Glutamatergic neuron (in vitro differentiated cells): Measurements from ENCODE around the gene COL9A1. TPM values are rescaled to one million over a fixed set of nuclear protein-coding genes. Genes with fewer than 3 reads are reported as not detected.

Experiments used
- DNase-seq: peaks from one replicate; pipeline ENCODE4 v3.0.0; 2022
- H3K27ac Mint-ChIP-seq: one replicate; pipeline ENCODE4 v1.8.0; 2020; ENCODE audit warnings: mild to moderate bottlenecking, mixed read lengths, inconsistent platforms; ENCODE audit not compliant: unreplicated experiment
- H3K27me3 Mint-ChIP-seq: one replicate; pipeline ENCODE4 v1.8.0; 2020; ENCODE audit warnings: mild to moderate bottlenecking, moderate library complexity, mixed read lengths, inconsistent platforms; ENCODE audit not compliant: unreplicated experiment
- H3K36me3 Mint-ChIP-seq: one replicate; pipeline ENCODE4 v1.8.0; 2020; ENCODE audit warnings: mild to moderate bottlenecking, mixed read lengths, inconsistent platforms; ENCODE audit not compliant: unreplicated experiment
- H3K4me1 Mint-ChIP-seq: one replicate; pipeline ENCODE4 v1.8.0; 2020; ENCODE audit warnings: mild to moderate bottlenecking, low read depth, mixed read lengths, inconsistent platforms; ENCODE audit not compliant: unreplicated experiment
- H3K4me3 Mint-ChIP-seq: one replicate; pipeline ENCODE4 v1.8.0; 2020; ENCODE audit warnings: mild to moderate bottlenecking, mixed read lengths, inconsistent platforms; ENCODE audit not compliant: unreplicated experiment
- H3K9me3 Mint-ChIP-seq: one replicate; pipeline ENCODE4 v1.8.0; 2020; ENCODE audit warnings: mild to moderate bottlenecking, moderate library complexity, mixed read lengths, inconsistent platforms; ENCODE audit not compliant: unreplicated experiment
- CTCF ChIP-seq: fragments of 200-600 bp; sonication (generic); IDR thresholded peaks from one replicate; pipeline ENCODE4 v1.5.0; 2021; ENCODE audit not compliant: partially characterized antibody, unreplicated experiment
- total RNA-seq: library from RNA; stranded (reverse); fragmentation: NEBNext Ultra II Directional; extraction: Animal tissue kit (Norgen Biotek cat#: 25700); gene quantifications from one replicate; pipeline ENCODE4 v1.2.1, GENCODE V29; 2021; ENCODE audit not compliant: unreplicated experiment

Gene COL9A1
- total RNA-seq, 1 donor from 2014 or later = 1.8 TPM

- no peaks in the 10 kb centered on the region for H3K36me3 Mint-ChIP-seq
- H3K27me3 Mint-ChIP-seq = no peaks in the 10 kb centered on the region
- no peak overlapping the region for H3K4me3 Mint-ChIP-seq
- no peak for DNase-seq
- H3K9me3 Mint-ChIP-seq = no peaks in the 10 kb centered on the region
- H3K27ac Mint-ChIP-seq = no peak overlapping the region
- no peak for TF ChIP-seq CTCF
- no peaks in the 10 kb centered on the region for H3K4me1 Mint-ChIP-seq
Observed at GRCh38 chr6:70184723-70185122, 118.2 kb downstream of the COL9A1 start.

DNA sequence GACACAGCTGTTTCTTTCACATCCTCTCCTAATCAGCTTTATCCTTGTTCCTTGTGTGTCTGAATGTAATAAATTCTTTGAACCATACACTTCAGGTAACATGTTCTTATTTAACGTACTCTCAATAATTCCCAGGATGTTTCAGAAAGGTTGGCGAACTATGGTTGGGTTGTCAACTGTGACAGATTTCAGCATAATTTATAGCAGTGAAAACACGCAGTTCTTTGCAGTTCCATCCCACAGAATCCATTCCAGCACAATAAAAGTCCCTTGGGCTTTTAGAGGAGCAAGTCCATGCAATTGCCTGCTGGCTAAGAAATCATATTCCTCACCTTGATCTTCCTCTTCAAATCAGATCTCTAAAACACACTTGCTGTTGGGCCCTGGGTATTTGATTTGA, 119.3 kb downstream of the COL9A1 start:
- no peak for DNase-seq
- no peak for TF ChIP-seq CTCF
- no peak overlapping the region for H3K27ac Mint-ChIP-seq
- H3K27me3 Mint-ChIP-seq = peaks cover 2% of the 10 kb centered on the region
- H3K9me3 Mint-ChIP-seq = no peaks in the 10 kb centered on the region
- H3K4me3 Mint-ChIP-seq = no peak overlapping the region
- no peaks in the 10 kb centered on the region for H3K4me1 Mint-ChIP-seq
- no peaks in the 10 kb centered on the region for H3K36me3 Mint-ChIP-seq

- H3K9me3 Mint-ChIP-seq = no peaks in the 10 kb centered on the region
- TF ChIP-seq CTCF = no peak
- no peak overlapping the region for H3K27ac Mint-ChIP-seq
- H3K4me3 Mint-ChIP-seq = no peak overlapping the region
- peaks cover 2% of the 10 kb centered on the region for H3K27me3 Mint-ChIP-seq
- no peaks in the 10 kb centered on the region for H3K36me3 Mint-ChIP-seq
- DNase-seq = no peak
- H3K4me1 Mint-ChIP-seq = no peaks in the 10 kb centered on the region
Observed at GRCh38 chr6:70180901-70181599, 121.8 kb downstream of the COL9A1 start.

DNA sequence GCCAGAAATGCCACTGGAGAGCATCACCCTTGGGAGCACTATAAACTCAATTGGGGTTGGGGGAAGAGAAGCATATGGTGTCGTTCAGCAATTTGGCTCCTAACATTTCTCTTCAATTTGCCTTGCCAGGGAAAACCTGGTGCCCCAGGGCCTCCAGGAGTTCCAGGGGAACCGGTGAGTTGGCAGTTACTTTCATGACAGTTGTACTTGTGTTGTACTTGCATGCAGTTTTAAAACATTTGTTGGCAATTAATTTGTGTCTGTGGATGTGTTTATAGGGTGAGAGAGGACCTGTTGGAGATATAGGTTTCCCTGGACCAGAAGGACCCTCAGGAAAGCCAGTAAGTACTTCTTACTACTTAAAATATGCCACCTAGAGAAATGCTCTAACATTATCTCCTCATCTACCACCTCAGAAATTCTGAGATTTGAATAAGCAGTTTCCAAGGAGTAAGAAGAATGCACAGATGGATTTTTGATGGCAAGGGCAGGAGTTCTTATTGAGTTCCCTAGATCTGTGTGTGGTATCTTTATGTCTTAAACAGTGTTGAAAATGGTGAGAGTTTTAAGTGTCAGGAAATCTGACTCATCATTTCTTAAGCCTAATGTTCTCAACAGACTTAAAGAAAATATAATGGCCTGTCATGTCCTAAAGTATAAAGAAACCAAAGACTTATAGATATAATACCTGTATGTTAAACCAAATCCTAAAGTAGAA, 122.5 kb downstream of the COL9A1 start:
- no peak for DNase-seq
- Mint-ChIP-seq H3K4me3 (no peak overlapping the region), H3K36me3 (no peaks in the 10 kb centered on the region), H3K27ac (no peak overlapping the region), H3K27me3 (peaks cover 2% of the 10 kb centered on the region), H3K4me1 (no peaks in the 10 kb centered on the region), H3K9me3 (no peaks in the 10 kb centered on the region)
- no peak for TF ChIP-seq CTCF
